Naive thymus-derived CD4-positive, alpha-beta T cell (primary cell): ENCODE data around the gene CGGBP1. TPM values are rescaled to one million over a fixed set of nuclear protein-coding genes. Genes with fewer than 3 reads are reported as not detected.
A peak's percentile ranks its signal among the peaks of the same experiment; 100 is the strongest.

Source experiments
- ATAC-seq: fragments of 150-1000 bp; cut with Tn5 transposase; 2 replicates; pipeline ENCODE4 v1.10.0; 2021; ENCODE audit warnings: mild to moderate bottlenecking, moderate library complexity
- CTCF ChIA-PET: fragments of 350-600 bp; sonication (Branson Sonifier 250); formaldehyde crosslinking; loops from one replicate; lab custom pipeline; 2021; ENCODE audit warnings: antibody characterized with exemption; lab: Charles Lee
- POLR2A ChIA-PET: fragments of 350-600 bp; sonication (Branson Sonifier 250); formaldehyde crosslinking; loops from one replicate; lab custom pipeline; 2021; ENCODE audit warnings: antibody characterized with exemption, inconsistent platforms; lab: Charles Lee
- DNase-seq, 9 donors: peaks; one replicate each; pipeline versions ENCODE4 v3.0.0 to v3.0.0-alpha.2; 2020 to 2022; ENCODE audit warnings: mixed read lengths in 1 of 9
- H3K27ac ChIP-seq: one replicate; pipeline ENCODE4 v1.7.0; 2013; ENCODE audit warnings: mild to moderate bottlenecking, low read depth, low read length, moderate library complexity
- H3K27me3 ChIP-seq, 2 donors: one replicate each; pipeline ENCODE4 v1.7.0; 2013; ENCODE audit warnings: low read length in 2 of 2, mild to moderate bottlenecking in 2 of 2, moderate library complexity in 2 of 2; ENCODE audit not compliant: control insufficient read depth in 2 of 2, insufficient read depth in 2 of 2
- H3K36me3 ChIP-seq, 3 experiments: 1 replicate in 2 of 3; 2 replicates in 1 of 3; pipeline ENCODE4 v1.7.0; 2013; ENCODE audit warnings: low read length in 3 of 3, mild to moderate bottlenecking in 3 of 3, moderate library complexity in 1 of 3; ENCODE audit not compliant: insufficient read depth in 3 of 3, control insufficient read depth in 2 of 3
- H3K4me1 ChIP-seq, 2 donors: one replicate each; pipeline ENCODE4 v1.7.0; 2013; ENCODE audit warnings: low read length in 2 of 2, mild to moderate bottlenecking in 2 of 2, moderate library complexity in 1 of 2; ENCODE audit not compliant: control insufficient read depth in 2 of 2, insufficient read depth in 2 of 2
- H3K4me3 ChIP-seq: 2 replicates; pipeline ENCODE4 v1.7.0; 2013; ENCODE audit warnings: mild to moderate bottlenecking, low read length
- H3K9me3 ChIP-seq, 3 experiments: 1 replicate in 2 of 3; 2 replicates in 1 of 3; pipeline ENCODE4 v1.7.0; 2013; ENCODE audit warnings: low read length in 3 of 3; ENCODE audit not compliant: control insufficient read depth in 2 of 3
- H3K27ac Mint-ChIP-seq, 9 donors: one replicate each; pipeline ENCODE4 v1.8.0; 2020 to 2022; ENCODE audit warnings: mixed read lengths in 9 of 9, mild to moderate bottlenecking in 8 of 9, moderate library complexity in 5 of 9, inconsistent platforms in 2 of 9
- H3K27me3 Mint-ChIP-seq, 5 donors: one replicate each; pipeline ENCODE4 v1.8.0; 2021 to 2022; ENCODE audit warnings: mixed read lengths in 5 of 5, mild to moderate bottlenecking in 1 of 5
- H3K36me3 Mint-ChIP-seq, 5 donors: one replicate each; pipeline ENCODE4 v1.8.0; 2020 to 2022; ENCODE audit warnings: mixed read lengths in 5 of 5, mild to moderate bottlenecking in 3 of 5, inconsistent platforms in 1 of 5
- H3K4me1 Mint-ChIP-seq, 7 donors: one replicate each; pipeline ENCODE4 v1.8.0; 2020 to 2022; ENCODE audit warnings: mixed read lengths in 7 of 7, mild to moderate bottlenecking in 3 of 7, inconsistent platforms in 1 of 7
- H3K4me3 Mint-ChIP-seq, 10 donors: one replicate each; pipeline ENCODE4 v1.8.0; 2020 to 2022; ENCODE audit warnings: mild to moderate bottlenecking in 10 of 10, mixed read lengths in 10 of 10, moderate library complexity in 6 of 10, inconsistent platforms in 2 of 10
- H3K9me3 Mint-ChIP-seq, 11 donors: one replicate each; pipeline ENCODE4 v1.8.0; 2020 to 2022; ENCODE audit warnings: mixed read lengths in 11 of 11, mild to moderate bottlenecking in 4 of 11, inconsistent platforms in 1 of 11, moderate library complexity in 1 of 11
- intact Hi-C, 2 donors: fragments of 100-400 bp; cut with micrococcal nuclease; formaldehyde crosslinking; loops; one replicate each; pipeline ENCODE4 v1.15.1; 2023
- polyA plus RNA-seq, 2 donors: library from polyadenylated mRNA; unstranded; fragments of 300-500 nt; fragmentation: Illumina TruSeq; gene quantifications; one replicate each; pipeline ENCODE4 v1.2.3, GENCODE V29; 2021
- total RNA-seq, 6 experiments: library from RNA in 5 of 6; stranded (reverse) in 5 of 6; gene quantifications; 1 replicate in 5 of 6; 2 replicates in 1 of 6; pipeline ENCODE4 v1.2.3 and lab custom pipeline; 2021 to 2026

Gene CGGBP1
- total RNA-seq (100 to 1,000 TPM in 3 of 5 experiments, 10 to 100 TPM in 2; 87.0 to 153 (median 115) TPM), polyA plus RNA-seq (100 to 1,000 TPM in 1 of 2 donors, 10 to 100 TPM in 1; 87.4 to 104 TPM), total RNA-seq (lab: John Stamatoyannopoulos, UW) (113 reads per million, percentile 86 among the genes with 10 or more reads in this experiment)

- H3K4me1 ChIP-seq, result peaks cover 16 to 28% of the 10 kb centered on the region in 2 donors
- peaks cover 9 to 31% (median 20%) of the 10 kb centered on the region in 5 donors for H3K36me3 Mint-ChIP-seq
- peak; percentile 94 for ATAC-seq
- peak within 1 kb of the TSS; percentile 95 to 100 (median 98) for H3K4me3 Mint-ChIP-seq
- intact Hi-C loops, result loop anchor here (1.0 to 5.0 kb wide), 8 partner anchors 27 to 831 kb away; partner anchors contain the start of genes C3orf38 (in 2 of the 2) and CHMP2B (in 2 of the 2)
- H3K9me3 Mint-ChIP-seq, result no peaks in the 10 kb centered on the region
- peaks cover 0 to 22% (median 7%) of the 10 kb centered on the region in 3 experiments for H3K36me3 ChIP-seq
- no peaks in the 10 kb centered on the region for H3K9me3 ChIP-seq
- ChIA-PET CTCF (no interaction called here), POLR2A (interaction anchor here (0.6 to 2.2 kb wide), 13 partner anchors 8 to 91 kb away, joined by 3 to 72 read pairs (median 8); partner anchors contain the start of gene C3orf38)
- peak within 1 kb of the TSS; percentile 81 for H3K27ac ChIP-seq
- H3K27ac Mint-ChIP-seq, result peak within 1 kb of the TSS; percentile 90 to 99 (median 96)
- no peaks in the 10 kb centered on the region for H3K27me3 ChIP-seq
- DNase-seq, result peak; percentile 95 to 100 (median 99)
- peak within 1 kb of the TSS; percentile 87 for H3K4me3 ChIP-seq
- no peaks in the 10 kb centered on the region for H3K27me3 Mint-ChIP-seq
- H3K4me1 Mint-ChIP-seq, result peaks cover 47 to 73% (median 63%) of the 10 kb centered on the region in 7 donors
Measured at GRCh38 chr3:88058581-88059379, at the start of gene CGGBP1, which contains the start of gene ZNF654. TSS of gene CGGBP1 (minus strand) at chr3:88059005. CDS start at chr3:88055976, 3,029 bp downstream. TSS of gene ZNF654 (plus strand) at chr3:88059255. CDS start at chr3:88059320, 65 bp downstream.

GRCh38 chr3:88105325-88105724 lies 46.5 kb upstream of the CGGBP1 start:
- Histone ChIP-seq H3K4me3 (no peak overlapping the region), H3K27ac (no peak overlapping the region), H3K27me3 (no peaks in the 10 kb centered on the region), H3K9me3 (no peaks in the 10 kb centered on the region), H3K4me1 (no peaks in the 10 kb centered on the region), H3K36me3 (no peaks in the 10 kb centered on the region)
- POLR2A ChIA-PET, result no interaction called here
- H3K27ac Mint-ChIP-seq, result peak overlapping the region in 2 of 9 donors; percentile 60 to 74
- intact Hi-C loops, result no loop called here
- peaks cover 13 to 71% (median 41%) of the 10 kb centered on the region in 7 donors for H3K4me1 Mint-ChIP-seq
- ATAC-seq, result no peak
- peaks cover 0 to 37% (median 32%) of the 10 kb centered on the region in 5 donors for H3K36me3 Mint-ChIP-seq
- H3K9me3 Mint-ChIP-seq, result peaks cover 0 to 16% (median 2%) of the 10 kb centered on the region in 11 donors
- DNase-seq, result no peak
- CTCF ChIA-PET, result no interaction called here
- H3K27me3 Mint-ChIP-seq, result no peaks in the 10 kb centered on the region
- no peak overlapping the region for H3K4me3 Mint-ChIP-seq

- peaks cover 9 to 46% (median 28%) of the 10 kb centered on the region in 7 donors for H3K4me1 Mint-ChIP-seq
- no peaks in the 10 kb centered on the region for H3K9me3 ChIP-seq
- no peak overlapping the region for H3K4me3 Mint-ChIP-seq
- CTCF ChIA-PET, result interaction anchor here (1.9 kb wide), 1 partner anchor 12 kb away, joined by 8 read pairs; no protein-coding TSS in a partner anchor
- H3K27ac ChIP-seq, result no peak overlapping the region
- H3K27ac Mint-ChIP-seq, result no peak overlapping the region
- H3K4me1 ChIP-seq, result no peaks in the 10 kb centered on the region
- ATAC-seq, result no peak
- H3K27me3 Mint-ChIP-seq, result no peaks in the 10 kb centered on the region
- H3K4me3 ChIP-seq, result no peak overlapping the region
- peaks cover 0 to 6% (median 0%) of the 10 kb centered on the region in 3 experiments for H3K36me3 ChIP-seq
- intact Hi-C loops, result no loop called here
- POLR2A ChIA-PET, result interaction anchor here (0.7 to 0.8 kb wide), 2 partner anchors 29 to 48 kb away, joined by 3 read pairs; no protein-coding TSS in a partner anchor
- peaks cover 4 to 28% (median 6%) of the 10 kb centered on the region in 11 donors for H3K9me3 Mint-ChIP-seq
- DNase-seq, result no peak
- H3K27me3 ChIP-seq, result no peaks in the 10 kb centered on the region
- H3K36me3 Mint-ChIP-seq, result peaks cover 9 to 69% (median 57%) of the 10 kb centered on the region in 5 donors
Measured at GRCh38 chr3:88101142-88101541, 42.3 kb upstream of the CGGBP1 start.

- H3K4me1 ChIP-seq, result no peaks in the 10 kb centered on the region
- intact Hi-C loops, result no loop called here
- peaks cover 0 to 17% (median 0%) of the 10 kb centered on the region in 3 experiments for H3K36me3 ChIP-seq
- ChIA-PET POLR2A (no interaction called here), CTCF (no interaction called here)
- no peaks in the 10 kb centered on the region for H3K27me3 ChIP-seq
- no peak overlapping the region for H3K27ac Mint-ChIP-seq
- H3K36me3 Mint-ChIP-seq, result peaks cover 33 to 86% (median 67%) of the 10 kb centered on the region in 5 donors
- ATAC-seq (no peak), DNase-seq (no peak)
- peaks cover 2 to 21% (median 8%) of the 10 kb centered on the region in 11 donors for H3K9me3 Mint-ChIP-seq
- H3K4me3 Mint-ChIP-seq, result no peak overlapping the region
- H3K27ac ChIP-seq, result no peak overlapping the region
- no peaks in the 10 kb centered on the region for H3K27me3 Mint-ChIP-seq
- no peaks in the 10 kb centered on the region for H3K9me3 ChIP-seq
- peaks cover 7 to 33% (median 17%) of the 10 kb centered on the region in 7 donors for H3K4me1 Mint-ChIP-seq
- no peak overlapping the region for H3K4me3 ChIP-seq
Measured at GRCh38 chr3:88093266-88093665, 34.5 kb upstream of the CGGBP1 start.

- Mint-ChIP-seq H3K27me3 (no peaks in the 10 kb centered on the region), H3K27ac (no peak overlapping the region)
Measured at GRCh38 chr3:88092270-88092669, 33.5 kb upstream of the CGGBP1 start.

GRCh38 chr3:88090681-88091080 lies 31.9 kb upstream of the CGGBP1 start:
- H3K4me1 ChIP-seq, result no peaks in the 10 kb centered on the region
- peaks cover 19 to 73% (median 48%) of the 10 kb centered on the region in 5 donors for H3K36me3 Mint-ChIP-seq
- H3K27ac Mint-ChIP-seq, result no peak overlapping the region
- ATAC-seq, result no peak
- CTCF ChIA-PET, result interaction anchor here (1.0 to 1.3 kb wide), 2 partner anchors 23 to 89 kb away, joined by 3 read pairs; no protein-coding TSS in a partner anchor
- H3K36me3 ChIP-seq, result peaks cover 0 to 19% (median 0%) of the 10 kb centered on the region in 3 experiments
- H3K27ac ChIP-seq, result no peak overlapping the region
- H3K4me1 Mint-ChIP-seq, result peaks cover 6 to 24% (median 13%) of the 10 kb centered on the region in 7 donors
- no peak overlapping the region for H3K4me3 ChIP-seq
- no peaks in the 10 kb centered on the region for H3K27me3 Mint-ChIP-seq
- peaks cover 0 to 10% (median 4%) of the 10 kb centered on the region in 11 donors for H3K9me3 Mint-ChIP-seq
- POLR2A ChIA-PET, result no interaction called here
- H3K27me3 ChIP-seq, result no peaks in the 10 kb centered on the region
- no peaks in the 10 kb centered on the region for H3K9me3 ChIP-seq
- no peak overlapping the region for H3K4me3 Mint-ChIP-seq
- intact Hi-C loops, result no loop called here
- no peak for DNase-seq

More at GRCh38 chr3:88092270-88092669, 33.5 kb upstream of the CGGBP1 start:
- Mint-ChIP-seq H3K4me3 (no peak overlapping the region), H3K4me1 (peaks cover 6 to 29% (median 13%) of the 10 kb centered on the region in 7 donors), H3K9me3 (peaks cover 2 to 17% (median 4%) of the 10 kb centered on the region in 11 donors), H3K36me3 (peaks cover 25 to 80% (median 61%) of the 10 kb centered on the region in 5 donors)
- H3K27me3 ChIP-seq, result no peaks in the 10 kb centered on the region
- intact Hi-C loops, result no loop called here
- ChIA-PET CTCF (interaction anchor here (0.6 kb wide), 1 partner anchor 773 kb away, joined by 3 read pairs; no protein-coding TSS in a partner anchor), POLR2A (no interaction called here)
- DNase-seq, result no peak
- H3K36me3 ChIP-seq, result peaks cover 0 to 21% (median 0%) of the 10 kb centered on the region in 3 experiments
- ATAC-seq, result no peak
- H3K9me3 ChIP-seq, result no peaks in the 10 kb centered on the region
- H3K4me1 ChIP-seq, result no peaks in the 10 kb centered on the region
- no peak overlapping the region for H3K4me3 ChIP-seq
- no peak overlapping the region for H3K27ac ChIP-seq
